Stimulated activated CD8-positive, alpha-beta memory T cell treated with anti-CD3 and anti-CD28 coated beads, Interleukin-12 subunit alpha, Interleukin-12 subunit beta, amount 100 ng/mL, for 1 hour (primary cell): ENCODE data around the gene ARHGEF18.
"Not testable (repeated sequence)": the region's sequence is repeated elsewhere in the genome, so short reads cannot be mapped to it uniquely, and the experiment has no call there.

ENCODE experiments used
- DNase-seq: peaks from one replicate; pipeline ENCODE4 v3.0.0-alpha.2; 2020; ENCODE audit warnings: low read depth

Gene ARHGEF18

GRCh38 chr19:7346997-7347396 is 1.7 kb upstream of the ARHGEF18 start:
- not testable (repeated sequence) for DNase-seq

GRCh38 chr19:7349231-7349591 is 474 bp downstream of the ARHGEF18 start:
- no peak for DNase-seq

- DNase-seq: peak; percentile 32
These were observed 1.4 kb downstream of the ARHGEF18 start for GRCh38 chr19:7349961-7350711.

- DNase-seq: no peak
These were observed 3.1 kb downstream of the ARHGEF18 start for GRCh38 chr19:7351861-7352260.

GRCh38 chr19:7355151-7355820 is 6.5 kb downstream of the ARHGEF18 start:
- no peak for DNase-seq

- DNase-seq: no peak
These were observed 7.1 kb downstream of the ARHGEF18 start for GRCh38 chr19:7355871-7356270.

- no peak for DNase-seq
These were observed 8.3 kb downstream of the ARHGEF18 start for GRCh38 chr19:7356899-7357627.

GRCh38 chr19:7358102-7358597 is 9.4 kb downstream of the ARHGEF18 start:
- DNase-seq: no peak

GRCh38 chr19:7360393-7360984 is 11.8 kb downstream of the ARHGEF18 start:
- no peak for DNase-seq

GRCh38 chr19:7363225-7363624 is 14.5 kb downstream of the ARHGEF18 start:
- no peak for DNase-seq

GRCh38 chr19:7366701-7367420 is 18.1 kb downstream of the ARHGEF18 start:
- no peak for DNase-seq

- no peak for DNase-seq
These were observed 19.7 kb downstream of the ARHGEF18 start for GRCh38 chr19:7368456-7368855.

- not testable (repeated sequence) for DNase-seq
These were observed 20.1 kb downstream of the ARHGEF18 start for GRCh38 chr19:7368866-7369265.

GRCh38 chr19:7370546-7370945 is 21.8 kb downstream of the ARHGEF18 start:
- no peak for DNase-seq

GRCh38 chr19:7371001-7371400 is 22.3 kb downstream of the ARHGEF18 start:
- DNase-seq: no peak

- DNase-seq: no peak
These were observed 24.1 kb downstream of the ARHGEF18 start for GRCh38 chr19:7372810-7373209.

GRCh38 chr19:7373862-7374261 is 25.1 kb downstream of the ARHGEF18 start:
- no peak for DNase-seq

- no peak for DNase-seq
These were observed 27.6 kb downstream of the ARHGEF18 start for GRCh38 chr19:7376151-7376852.

GRCh38 chr19:7377196-7377595 is 28.5 kb downstream of the ARHGEF18 start:
- no peak for DNase-seq

GRCh38 chr19:7381073-7381390 is 32.3 kb downstream of the ARHGEF18 start:
- DNase-seq: no peak

GRCh38 chr19:7382694-7383093 is 34.0 kb downstream of the ARHGEF18 start:
- no peak for DNase-seq
